CD4-positive, alpha-beta T cell treated with Interleukin-17A for 1 hour (primary cell): ENCODE data around the gene DRC7.
"Not testable (repeated sequence)": the region's sequence is repeated elsewhere in the genome, so short reads cannot be mapped to it uniquely, and the experiment has no call there.

Experiments used
- DNase-seq: peaks from one replicate; pipeline ENCODE4 v3.0.0-alpha.2; 2020

The DRC7 gene

DNA sequence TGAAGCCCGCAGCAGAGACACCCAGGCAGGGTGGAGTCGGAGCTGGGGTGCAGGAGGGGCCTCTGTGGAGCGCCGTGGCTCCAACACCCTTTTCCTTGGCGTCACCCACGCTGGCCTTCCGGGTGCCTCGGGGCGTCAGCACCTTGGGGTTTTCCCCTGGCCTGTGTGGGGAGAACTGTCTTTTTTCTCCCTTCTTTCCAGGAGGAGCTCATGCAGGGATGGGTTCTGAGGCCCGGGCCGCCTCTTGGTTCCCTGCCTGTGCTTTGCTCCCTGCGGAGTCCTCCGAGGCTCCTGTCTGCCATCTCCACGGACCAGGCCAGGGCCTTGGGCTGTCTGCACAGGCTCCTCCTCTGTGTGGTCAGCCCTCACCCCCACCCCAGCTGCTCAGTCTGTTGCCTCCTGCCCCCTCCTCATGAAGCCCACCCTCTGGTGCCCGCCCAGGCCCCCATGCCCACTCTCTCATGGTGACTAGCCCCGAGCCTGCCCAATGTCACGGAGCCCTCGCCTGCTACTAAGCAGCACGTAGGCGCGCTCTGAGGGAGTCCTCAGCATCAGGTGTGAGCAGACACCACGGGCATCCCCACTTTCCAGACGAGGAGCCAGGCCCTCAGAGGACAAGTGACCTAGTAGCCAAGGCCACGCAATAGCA, 45.9 kb downstream of the DRC7 start:
- no peak for DNase-seq

DNA sequence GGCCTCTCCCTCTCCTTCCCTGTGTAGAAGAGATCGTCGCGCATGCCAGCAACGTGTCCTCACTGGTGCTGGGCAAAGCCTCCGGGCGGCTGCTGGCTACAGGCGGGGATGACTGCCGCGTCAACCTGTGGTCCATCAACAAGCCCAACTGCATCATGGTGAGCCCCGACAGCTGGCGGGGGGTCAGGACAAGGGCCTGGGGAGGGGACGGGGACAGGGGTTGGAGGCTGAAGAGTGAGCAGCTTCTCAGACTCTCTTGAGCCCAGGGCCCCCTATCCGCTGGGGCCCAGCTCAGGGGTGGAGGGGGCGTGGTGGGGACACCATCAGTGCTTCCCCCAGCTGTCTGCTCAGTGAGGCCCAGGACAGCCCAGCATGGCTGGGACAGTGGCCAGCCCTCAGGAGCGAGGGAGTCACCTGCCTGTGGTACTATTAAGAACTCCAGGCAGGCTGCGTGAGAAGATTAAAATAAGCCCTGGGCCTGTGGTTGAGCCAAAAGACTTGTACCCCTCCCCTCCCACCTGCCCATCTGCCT, 47.1 kb downstream of the DRC7 start:
- no peak for DNase-seq

DNA sequence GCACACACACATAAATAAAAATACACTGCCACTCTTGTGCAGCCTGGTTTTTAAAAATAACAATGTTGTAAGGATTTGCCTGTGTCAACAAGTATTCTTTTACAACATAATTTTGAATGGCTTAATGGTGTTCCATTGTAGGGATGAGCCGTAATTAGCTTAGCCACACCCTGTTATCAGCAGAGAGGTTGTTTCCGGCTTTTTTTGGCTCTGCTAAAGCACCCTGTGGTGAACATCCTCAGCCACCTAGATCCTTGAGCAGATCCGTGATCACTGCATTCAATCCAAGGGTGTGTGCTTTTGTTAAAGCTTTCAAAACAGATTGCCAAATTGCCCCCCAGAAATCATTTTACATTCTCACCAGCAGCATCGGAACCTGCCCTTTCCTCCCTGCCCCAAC, 47.9 kb downstream of the DRC7 start:
- DNase-seq = no peak

DNA sequence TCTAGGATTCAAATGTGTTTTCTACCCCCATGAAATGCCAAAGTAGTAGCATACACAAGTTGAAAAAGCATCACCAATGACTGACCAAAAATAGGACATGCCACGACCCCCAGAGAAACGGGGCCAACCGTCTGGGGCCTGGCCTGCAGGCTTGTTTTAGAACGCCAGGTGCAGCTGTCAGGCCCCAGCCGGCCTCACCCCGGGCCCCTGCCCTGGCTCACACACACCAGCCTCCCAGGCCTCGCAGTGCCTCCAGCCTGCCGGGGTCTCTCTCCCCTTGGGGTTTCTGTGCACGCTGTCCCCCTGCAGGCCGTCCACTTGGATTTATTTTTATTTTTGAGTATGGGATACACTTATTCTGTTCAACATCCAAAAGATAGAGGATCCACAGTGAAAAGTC, 48.9 kb downstream of the DRC7 start:
- no peak for DNase-seq

DNA sequence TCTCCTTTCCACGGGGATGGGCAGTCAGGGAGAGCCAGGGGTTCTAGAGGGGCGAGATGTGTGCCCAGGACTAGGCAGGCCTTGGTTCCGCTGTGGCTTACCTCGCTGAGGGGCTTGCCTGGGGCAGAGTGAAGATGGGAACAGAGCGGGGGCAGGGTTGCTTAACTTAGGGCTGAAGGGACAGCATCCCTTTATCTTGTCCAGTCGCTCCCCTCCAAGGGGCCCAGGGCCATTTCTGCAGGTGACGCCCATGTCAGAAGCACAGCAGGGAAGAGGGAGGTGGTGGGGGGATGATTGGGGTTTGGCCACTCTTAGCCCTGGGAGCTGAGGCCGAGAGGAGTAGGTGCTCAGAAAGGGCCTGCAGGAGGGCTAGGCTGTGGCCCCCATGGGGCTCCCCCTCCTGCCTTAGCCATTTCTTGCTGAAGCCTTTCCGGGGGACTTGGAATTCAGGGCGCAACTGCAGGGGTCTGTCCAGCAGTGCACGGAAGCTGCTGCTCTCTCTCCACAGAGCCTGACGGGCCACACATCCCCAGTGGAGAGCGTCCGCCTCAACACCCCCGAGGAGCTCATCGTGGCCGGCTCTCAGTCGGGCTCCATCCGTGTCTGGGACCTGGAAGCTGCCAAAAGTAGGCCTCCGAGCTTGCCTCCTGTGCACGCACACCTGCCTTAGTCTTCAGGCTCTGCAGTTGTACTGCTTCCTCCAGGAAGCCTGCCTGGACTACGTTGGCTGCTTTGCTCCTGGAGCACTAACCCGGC, 49.5 kb downstream of the DRC7 start:
- no peak for DNase-seq

DNA sequence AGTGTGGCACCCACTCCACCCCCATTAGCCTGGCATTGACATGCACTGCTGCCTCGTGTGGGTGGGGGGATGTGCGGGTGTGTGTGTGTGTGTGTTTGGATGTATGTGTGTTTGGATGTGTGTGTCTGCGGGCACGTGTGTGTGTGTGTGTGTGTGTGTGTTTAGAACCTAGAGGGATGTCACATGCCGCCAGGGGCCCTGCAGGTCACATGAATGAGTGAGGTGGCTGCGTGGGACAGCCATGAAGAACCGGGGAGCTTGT, 50.0 kb downstream of the DRC7 start:
- DNase-seq = no peak

DNA sequence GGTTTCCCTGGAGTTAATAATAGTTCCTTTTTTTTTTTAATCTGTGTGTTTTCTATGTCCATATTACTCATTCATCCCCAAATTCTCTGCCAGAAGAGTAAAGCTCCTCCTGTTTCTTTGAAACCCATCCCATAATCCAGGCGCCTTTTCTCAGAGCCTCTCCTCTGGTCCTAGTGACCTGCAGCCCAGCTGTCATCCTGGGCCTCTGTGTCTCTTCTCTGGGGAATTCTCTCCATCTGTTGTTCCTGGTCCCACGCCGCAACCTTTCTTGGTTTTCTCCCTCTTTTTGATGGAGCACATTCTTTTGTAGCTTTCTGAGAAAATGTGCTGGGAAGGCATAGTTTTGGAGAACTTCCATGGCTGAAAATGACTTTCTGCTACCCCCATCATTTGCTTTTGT, 51.2 kb downstream of the DRC7 start:
- no peak for DNase-seq

DNA sequence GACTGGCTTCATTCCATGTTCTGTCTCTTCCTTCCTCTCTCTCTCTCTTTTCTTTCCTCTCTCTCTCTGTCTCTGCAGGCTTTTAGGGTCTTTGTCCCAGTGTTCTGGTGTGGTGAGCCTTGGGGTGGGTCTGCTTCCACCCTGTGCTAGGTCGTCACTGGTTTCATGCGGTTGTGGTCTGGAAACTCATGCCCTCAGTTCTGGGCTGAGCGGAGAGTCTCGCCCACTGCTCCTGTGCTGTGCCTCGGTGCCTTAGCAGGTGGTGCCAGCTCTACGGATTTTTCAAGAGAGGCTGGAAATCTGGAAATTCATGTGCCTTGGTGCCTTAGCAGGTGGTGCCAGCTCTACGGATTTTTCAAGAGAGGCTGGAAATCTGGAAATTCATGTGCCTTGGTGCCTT, 51.7 kb downstream of the DRC7 start:
- DNase-seq = not testable (repeated sequence)

DNA sequence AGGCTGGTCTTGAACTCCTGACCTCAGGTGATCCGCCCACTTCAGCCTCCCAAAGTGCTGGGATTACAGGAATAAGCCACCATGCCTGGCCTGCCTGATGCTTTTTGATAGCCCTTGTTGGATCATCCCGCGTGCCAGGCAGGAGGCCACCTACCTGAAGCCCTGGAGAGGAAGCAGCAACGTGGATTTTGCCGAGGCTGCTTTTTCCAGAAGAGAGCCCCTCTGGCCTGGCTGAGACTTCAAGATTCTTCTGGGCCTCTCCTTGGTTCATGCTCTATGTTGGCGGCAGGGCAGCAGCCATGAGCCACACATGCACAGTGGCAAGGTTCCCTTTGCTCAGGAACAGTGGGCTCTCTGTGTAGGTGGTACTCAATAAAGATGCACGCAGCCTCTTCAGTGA, 52.5 kb downstream of the DRC7 start:
- DNase-seq = no peak

DNA sequence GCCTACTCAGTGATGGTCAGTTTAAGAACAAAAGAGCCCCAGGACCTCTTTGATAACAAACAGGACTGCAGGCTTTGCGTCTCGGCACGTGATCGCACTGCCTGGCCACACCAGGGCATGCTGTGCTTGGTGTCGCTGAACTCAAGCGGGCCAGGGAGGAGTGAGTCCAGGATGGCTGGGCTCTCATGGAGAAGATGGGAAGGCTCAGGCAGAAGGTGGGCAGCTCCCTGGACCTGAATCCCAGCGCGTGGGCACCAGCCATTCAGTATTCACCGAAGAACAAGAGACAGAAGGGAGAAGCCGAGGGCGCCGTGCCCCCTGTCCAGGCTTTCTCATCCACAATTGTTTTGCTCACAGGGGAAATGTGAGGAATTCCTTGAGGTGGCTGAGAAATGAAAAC, 52.9 kb downstream of the DRC7 start:
- no peak for DNase-seq

DNA sequence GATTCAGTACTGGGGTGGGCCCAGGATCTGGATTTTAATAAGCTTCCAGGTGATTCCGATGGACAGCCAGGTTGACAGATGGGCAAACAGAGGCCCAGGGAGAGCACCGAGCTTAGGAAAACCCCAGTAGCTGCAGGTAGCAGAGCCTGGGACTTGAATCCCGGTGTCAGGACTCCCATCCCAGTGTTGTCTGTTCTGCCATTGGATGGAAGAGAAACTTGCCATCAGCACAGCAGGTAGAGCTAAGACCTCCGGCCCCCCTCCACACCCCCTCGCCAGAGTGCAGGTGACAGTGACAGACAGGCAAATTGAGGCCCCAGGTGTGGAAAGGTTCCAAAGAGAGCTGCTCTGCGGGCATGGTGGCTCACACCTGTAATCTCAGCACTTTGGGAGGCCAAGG, 53.4 kb downstream of the DRC7 start:
- DNase-seq = no peak

DNA sequence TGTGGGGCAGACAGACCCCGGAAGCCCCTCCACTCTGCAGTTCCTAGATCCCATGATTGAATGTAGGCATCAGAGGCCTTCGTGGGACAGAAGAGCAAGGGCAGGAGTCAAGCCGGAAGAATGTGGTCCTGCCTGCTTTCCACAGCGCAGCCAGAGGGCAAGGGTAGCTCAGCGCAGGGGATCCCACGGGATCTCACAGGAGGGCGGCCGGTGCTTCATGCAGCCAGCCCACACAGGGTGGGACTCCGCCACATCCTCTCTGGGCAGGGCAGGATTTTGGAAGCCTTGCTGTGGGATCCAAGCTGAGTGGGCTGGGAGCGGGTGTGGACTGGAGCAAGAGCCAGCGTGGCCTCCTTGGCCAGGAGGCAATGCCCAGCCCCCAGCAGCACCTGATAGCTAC, 54.0 kb downstream of the DRC7 start:
- DNase-seq = no peak

DNA sequence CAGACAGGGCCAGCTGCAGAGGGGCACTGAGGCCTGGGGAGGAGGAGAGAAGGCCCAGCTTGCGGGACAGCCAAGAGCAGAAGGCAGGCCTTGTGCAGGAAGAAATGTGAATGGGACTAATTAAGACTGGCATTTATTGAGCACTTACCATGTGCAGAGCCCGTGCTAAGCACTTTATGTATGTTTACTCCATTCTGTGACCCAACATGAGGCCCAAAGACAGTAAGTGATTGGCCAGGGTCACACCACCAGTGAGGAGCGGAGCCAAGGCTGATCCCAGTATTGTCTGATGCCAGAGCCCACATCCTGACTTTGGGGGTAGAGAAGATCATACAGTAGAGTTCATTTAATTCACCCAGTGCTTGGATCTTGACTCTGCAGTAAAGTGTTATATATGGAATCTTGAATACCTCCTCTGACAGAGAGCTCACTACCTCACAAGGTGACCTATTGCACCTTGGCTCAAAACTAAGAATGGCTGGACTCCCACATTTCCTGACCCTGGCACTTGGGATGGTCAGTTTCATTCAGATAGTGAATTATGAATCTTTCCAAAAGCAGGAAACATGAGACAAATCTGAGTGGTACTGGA, 54.6 kb downstream of the DRC7 start:
- DNase-seq = no peak

DNA sequence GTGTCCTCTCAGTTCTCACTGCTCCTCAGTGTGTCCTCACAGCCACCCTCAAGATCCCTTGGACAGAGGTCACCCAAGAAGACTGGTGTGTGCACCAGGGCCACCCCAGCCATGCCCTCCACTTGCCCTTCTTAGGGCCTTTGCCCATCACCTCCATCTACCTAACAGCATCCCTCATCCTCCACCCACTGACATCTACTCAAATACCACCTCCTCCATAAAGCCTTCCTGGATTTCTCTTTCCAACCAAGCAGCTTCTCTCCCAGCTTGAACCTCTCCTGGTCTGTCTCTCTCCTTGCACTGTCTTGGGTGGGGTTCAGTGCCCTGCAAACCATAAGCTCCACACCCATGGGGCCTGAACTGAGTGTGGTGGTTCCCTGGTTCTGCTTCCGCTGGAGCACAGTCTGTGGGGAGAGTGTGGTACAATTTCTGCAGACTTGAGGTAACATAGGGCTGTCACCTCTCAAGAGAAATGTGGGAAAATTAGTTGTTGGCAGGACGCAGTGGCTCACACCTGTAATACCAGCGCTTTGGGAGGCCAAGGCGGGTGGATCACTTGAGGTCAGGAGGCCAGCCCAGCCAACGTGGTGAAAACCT, 55.3 kb downstream of the DRC7 start:
- DNase-seq = no peak

DNA sequence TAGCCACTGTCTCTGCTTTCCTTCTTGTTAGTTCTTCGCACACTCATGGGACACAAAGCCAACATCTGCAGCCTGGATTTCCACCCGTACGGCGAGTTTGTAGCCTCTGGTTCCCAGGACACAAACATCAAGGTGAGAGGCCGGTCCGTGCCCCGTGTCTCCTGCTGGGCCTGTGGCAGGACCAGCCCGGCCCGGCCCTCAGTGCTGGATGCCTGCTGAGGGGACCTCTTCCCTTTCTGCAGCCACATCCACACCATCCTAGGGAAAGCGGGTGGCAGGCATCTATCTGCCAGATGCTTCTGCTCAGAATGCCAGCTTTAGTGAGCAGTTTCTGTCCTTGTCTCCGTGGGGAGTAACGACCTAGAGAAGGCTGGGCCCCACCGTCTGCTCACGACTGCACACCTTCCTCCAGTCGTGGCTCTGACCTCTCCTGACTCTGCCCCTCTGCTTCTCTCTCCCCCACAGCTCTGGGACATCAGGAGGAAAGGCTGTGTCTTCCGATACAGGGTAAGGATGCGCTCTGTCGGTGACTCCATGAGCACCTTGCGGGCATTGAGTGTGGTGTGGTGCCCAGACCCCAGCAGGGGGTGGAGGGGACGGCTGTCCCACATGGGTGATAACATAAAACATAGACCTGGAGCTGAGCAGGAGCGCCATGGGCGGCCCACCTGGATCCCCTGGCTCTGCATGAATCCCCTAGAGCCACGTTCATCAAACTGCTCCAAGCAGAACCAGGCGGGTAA, 56.4 kb downstream of the DRC7 start:
- DNase-seq = no peak

DNA sequence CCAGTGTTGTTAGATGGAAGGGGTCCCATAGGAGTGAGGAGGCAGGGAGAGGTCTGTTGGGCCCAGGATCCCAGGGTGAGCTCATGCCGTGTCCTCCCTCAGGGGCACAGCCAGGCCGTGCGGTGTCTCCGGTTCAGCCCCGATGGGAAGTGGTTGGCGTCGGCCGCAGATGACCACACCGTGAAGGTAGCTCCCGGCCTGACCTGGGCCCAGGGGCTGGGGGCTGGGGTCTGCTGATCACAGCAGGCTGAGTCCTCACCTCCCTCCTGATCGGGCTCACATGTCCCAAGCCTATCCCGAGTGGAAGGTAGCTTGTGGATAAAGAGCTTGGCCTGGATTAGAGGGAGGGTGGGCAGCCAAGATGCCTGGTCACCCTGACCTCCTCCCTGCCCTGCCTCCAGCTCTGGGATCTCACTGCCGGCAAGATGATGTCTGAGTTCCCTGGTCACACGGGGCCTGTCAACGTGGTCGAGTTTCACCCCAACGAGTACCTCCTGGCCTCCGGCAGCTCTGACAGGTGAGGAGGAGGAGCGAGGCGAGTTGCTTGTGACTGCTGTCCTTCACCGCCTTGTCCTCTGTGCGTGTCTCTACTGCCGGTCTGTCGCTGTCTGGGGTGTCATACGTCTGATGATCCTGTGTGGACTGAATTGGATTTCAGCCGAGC, 57.1 kb downstream of the DRC7 start:
- no peak for DNase-seq

DNA sequence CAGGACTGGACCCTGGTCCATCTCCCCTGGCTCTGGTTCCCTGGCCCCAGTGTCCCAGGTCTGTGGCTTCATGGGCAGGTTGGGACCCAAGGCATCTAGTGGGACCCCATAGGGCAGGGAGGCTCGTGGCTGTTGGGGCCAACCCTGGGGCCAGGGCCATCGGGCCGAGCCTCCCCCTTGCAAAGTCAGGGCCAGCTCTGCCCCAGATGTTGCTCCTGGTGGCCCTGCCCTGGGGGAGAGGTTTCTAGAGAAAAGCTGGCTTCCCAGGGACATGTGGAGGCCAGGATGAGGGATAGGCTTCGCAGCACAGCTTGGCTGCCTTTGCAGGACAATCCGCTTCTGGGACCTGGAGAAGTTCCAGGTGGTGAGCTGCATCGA, 57.6 kb downstream of the DRC7 start:
- DNase-seq = no peak

DNA sequence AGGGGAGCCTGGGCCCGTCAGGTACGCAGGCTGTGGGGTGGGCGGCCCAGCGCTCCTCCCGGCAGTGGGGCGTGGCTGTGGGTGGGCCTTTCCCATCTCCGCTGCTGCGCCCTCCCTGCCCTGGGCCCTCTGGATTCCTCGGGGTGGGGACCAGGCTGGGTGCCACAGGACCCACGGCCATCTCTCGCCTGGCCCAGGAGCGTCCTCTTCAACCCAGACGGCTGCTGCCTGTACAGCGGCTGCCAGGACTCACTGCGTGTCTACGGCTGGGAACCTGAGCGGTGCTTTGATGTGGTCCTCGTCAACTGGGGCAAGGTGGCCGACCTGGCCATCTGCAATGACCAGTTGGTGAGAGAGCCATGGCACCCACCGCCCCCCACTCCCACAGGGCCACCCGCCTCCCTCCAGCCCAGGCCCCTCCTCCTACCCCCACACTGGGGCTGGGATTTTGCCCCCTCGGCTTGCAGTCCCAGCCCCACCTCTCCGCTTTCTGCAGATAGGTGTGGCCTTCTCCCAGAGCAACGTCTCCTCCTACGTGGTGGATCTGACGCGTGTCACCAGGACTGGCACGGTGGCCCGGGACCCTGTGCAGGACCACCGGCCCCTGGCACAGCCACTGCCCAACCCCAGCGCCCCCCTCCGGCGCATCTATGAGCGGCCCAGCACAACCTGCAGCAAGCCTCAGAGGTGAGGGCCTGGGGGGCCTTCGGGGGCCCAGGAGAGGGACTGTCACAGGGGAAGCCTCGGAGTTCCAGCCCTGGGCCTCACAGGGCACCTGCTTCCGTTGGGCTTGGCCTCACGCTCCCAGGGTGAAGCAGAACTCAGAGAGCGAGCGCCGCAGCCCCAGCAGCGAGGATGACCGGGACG, 58.2 kb downstream of the DRC7 start:
- DNase-seq = no peak

DNA sequence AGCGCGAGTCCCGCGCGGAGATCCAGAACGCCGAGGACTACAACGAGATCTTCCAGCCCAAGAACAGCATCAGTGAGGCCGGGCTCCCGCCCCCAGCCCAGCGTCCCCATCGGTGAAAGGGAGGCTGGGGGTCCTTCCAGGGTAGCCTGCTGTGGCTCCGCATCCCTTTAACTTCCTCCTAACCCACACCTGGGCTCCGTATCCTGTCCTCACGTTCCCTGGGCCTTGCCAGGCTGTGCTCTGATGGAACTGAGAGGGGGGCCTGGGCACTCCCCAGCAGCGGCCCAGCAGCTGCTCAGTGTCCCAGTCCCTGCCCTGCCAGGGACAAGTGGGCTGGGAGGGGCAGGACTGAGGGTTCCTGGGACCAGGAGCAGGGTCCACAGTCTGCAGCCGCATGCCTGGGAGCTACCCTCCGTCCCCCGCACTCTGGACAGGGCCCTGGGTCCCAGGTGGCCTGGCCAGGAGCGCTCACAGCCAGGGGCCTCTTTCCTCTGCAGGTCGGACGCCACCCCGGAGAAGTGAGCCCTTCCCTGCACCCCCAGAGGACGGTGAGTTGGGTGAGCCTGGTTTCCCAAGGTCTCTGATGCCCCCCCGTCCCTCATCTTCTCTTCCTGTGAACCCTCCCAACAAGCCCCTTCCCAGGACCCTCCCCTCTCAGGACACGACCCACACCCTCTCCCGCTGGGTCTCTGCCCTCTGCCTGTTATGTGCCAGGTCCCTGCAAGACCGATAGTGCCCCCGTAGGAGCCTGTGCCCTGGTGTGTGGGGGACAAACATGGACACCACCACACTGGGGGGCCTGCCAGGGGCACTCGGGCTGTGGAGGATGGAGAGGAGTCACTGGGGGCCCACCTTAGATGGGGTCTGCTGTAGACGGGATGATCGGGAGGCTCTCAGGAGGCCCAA, 59.1 kb downstream of the DRC7 start:
- DNase-seq = no peak

DNA sequence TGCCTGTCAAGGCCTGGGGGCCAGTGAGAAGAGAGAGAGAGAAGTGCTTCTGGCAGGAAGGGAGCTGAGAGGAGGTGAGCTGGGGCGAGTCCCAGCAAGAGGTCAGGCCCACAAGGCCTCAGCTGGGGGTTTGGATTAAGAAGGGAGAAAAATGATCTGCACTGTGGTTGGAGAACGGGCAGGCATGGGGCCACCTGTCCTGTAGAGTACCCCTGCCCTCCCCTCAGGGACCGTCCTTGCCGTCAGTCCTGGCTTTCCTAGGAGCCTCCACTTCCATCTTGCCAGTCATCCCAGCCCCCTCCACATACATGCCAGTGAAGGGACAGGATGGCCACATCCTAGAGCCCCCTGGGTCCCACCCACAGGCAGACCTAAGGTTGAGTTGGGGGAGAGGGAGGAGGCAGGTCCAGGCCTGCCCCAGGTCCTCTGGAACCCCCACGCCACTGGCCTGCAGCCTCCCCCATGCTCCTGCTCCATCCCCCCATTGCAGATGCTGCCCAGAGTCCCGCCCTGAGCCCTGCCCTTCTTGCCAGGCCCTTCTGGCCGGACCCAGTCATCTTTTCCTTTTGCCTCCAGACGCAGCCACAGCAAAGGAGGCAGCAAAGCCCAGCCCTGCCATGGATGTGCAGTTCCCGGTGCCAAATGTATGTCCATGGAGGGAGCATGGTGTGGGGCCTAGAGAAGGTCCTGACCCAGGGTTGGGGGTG, 59.9 kb downstream of the DRC7 start:
- no peak for DNase-seq
